SK-N-MC (cell line): Measurements from ENCODE around the gene SBF2.
A peak's percentile ranks its signal among the peaks of the same experiment; 100 is the strongest.

Experiments used
- DNase-seq: peaks from one replicate; pipeline ENCODE4 v3.0.0-alpha.2; 2011; ENCODE audit warnings: low read depth, low spot score
- H3K27ac ChIP-seq: fragments of 200-600 bp; sonication (generic); 2 replicates; pipeline ENCODE4 v1.5.1; 2016; ENCODE audit warnings: mixed run types
- H3K36me3 ChIP-seq: fragments of 200-600 bp; sonication (generic); 2 replicates; pipeline ENCODE4 v1.6.1; 2017; ENCODE audit warnings: antibody characterized with exemption, low read length, mixed read lengths; ENCODE audit not compliant: insufficient read depth
- H3K4me3 ChIP-seq: fragments of 200-600 bp; sonication (generic); 2 replicates; pipeline ENCODE4 v1.5.1; 2016
- H3K9ac ChIP-seq: fragments of 200-600 bp; sonication (generic); 2 replicates; pipeline ENCODE4 v1.8.0; 2017; ENCODE audit warnings: mixed run types, mixed read lengths; ENCODE audit not compliant: insufficient read length
- H3K9me3 ChIP-seq: fragments of 200-600 bp; sonication (generic); 2 replicates; pipeline ENCODE4 v1.6.1; 2017; ENCODE audit warnings: low read depth, mild to moderate bottlenecking, antibody characterized with exemption, low read length, moderate library complexity, mixed read lengths
- EZH2 ChIP-seq: fragments of 200-600 bp; sonication (generic); IDR thresholded peaks from one replicate; pipeline ENCODE4 v1.6.1; 2017; ENCODE audit warnings: antibody characterized with exemption
- FOXP2 ChIP-seq: optimal IDR thresholded peaks from 2 replicates; pipeline ENCODE3; 2011; ENCODE audit warnings: mild to moderate bottlenecking, moderate library complexity; ENCODE audit not compliant: insufficient read depth; ENCODE audit errors: extremely low read length, control extremely low read depth
- POLR2AphosphoS5 ChIP-seq: IDR thresholded peaks from 2 replicates; pipeline ENCODE4 v1.6.1; 2012; ENCODE audit warnings: mild to moderate bottlenecking, low read depth, low read length, borderline replicate concordance

Gene SBF2

DNA sequence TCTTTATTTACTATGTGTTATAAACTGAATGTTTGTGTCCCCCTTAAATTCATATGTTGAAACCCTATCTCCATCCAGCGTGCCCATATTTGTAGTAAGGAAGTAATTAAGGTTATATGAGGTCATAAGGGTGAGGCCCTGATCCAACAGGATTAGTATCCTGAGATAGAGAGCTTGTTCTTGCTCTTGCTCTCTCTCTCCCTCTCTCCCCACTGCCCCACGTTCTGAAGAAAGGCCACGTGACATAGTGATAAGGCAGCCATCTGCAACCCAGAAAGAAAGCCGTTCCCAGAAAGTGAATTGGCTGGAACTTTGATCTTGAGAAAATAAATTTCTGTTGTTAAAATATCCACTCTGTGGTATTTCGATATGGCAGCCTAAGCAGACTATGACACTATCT is 417.7 kb downstream of the SBF2 start:
- Histone ChIP-seq H3K9ac (no peak overlapping the region), H3K27ac (no peak overlapping the region), H3K36me3 (peaks cover 6% of the 10 kb centered on the region; the same call in 1 of the 2 replicates), H3K9me3 (no peaks in the 10 kb centered on the region), H3K4me3 (no peak overlapping the region)
- TF ChIP-seq POLR2AphosphoS5 (no peak), EZH2 (no peak), FOXP2 (no peak)
- no peak for DNase-seq

DNA sequence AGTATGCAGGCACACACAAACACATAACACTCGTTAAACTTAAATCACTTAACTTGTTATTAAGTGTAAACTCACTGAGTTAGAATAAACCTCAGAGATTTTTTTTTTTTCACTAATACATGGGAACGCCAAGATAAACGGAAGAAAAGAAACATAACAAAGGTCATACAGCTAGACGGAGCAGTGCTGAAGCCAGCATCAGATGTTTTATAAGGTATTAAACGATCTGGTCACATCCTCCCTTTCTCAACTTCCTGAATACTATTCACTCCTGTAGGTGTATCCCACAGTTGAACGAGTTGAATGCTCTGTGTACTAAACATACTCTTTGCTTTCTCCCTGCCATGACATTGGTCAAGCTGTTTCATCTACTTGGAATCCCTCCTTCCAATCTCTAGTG is 418.2 kb downstream of the SBF2 start:
- DNase-seq = no peak
- H3K9me3 ChIP-seq = no peaks in the 10 kb centered on the region
- H3K4me3 ChIP-seq = no peak overlapping the region
- H3K36me3 ChIP-seq = peaks cover 6% of the 10 kb centered on the region; the same call in 1 of the 2 replicates
- TF ChIP-seq POLR2AphosphoS5 = no peak
- TF ChIP-seq FOXP2 = no peak
- no peak for TF ChIP-seq EZH2
- H3K27ac ChIP-seq = no peak overlapping the region
- H3K9ac ChIP-seq = no peak overlapping the region

DNA sequence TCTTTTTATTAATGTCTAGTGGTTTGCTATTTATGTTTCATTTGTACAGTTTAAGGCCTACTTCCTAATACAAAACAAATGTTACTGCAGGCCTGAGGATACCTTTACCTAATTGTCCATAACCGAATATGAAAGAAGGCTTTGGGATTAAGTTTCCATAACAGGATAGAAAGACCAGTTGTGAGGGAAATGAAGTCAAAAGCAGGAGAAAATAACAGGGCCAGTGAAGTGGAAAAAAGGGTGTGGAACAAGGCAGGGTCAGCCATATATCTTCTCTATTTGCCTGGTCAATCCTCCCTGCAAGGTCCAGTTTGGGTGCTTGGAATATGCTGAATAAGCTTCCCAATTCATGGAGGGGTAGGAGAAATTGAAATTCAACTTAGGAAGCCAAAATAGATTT is 418.6 kb downstream of the SBF2 start:
- no peaks in the 10 kb centered on the region for H3K9me3 ChIP-seq
- no peak for TF ChIP-seq FOXP2
- no peak for TF ChIP-seq EZH2
- no peak for TF ChIP-seq POLR2AphosphoS5
- peaks cover 6% of the 10 kb centered on the region; the same call in 1 of the 2 replicates for H3K36me3 ChIP-seq
- H3K4me3 ChIP-seq = no peak overlapping the region
- no peak for DNase-seq
- H3K27ac ChIP-seq = no peak overlapping the region
- H3K9ac ChIP-seq = no peak overlapping the region

DNA sequence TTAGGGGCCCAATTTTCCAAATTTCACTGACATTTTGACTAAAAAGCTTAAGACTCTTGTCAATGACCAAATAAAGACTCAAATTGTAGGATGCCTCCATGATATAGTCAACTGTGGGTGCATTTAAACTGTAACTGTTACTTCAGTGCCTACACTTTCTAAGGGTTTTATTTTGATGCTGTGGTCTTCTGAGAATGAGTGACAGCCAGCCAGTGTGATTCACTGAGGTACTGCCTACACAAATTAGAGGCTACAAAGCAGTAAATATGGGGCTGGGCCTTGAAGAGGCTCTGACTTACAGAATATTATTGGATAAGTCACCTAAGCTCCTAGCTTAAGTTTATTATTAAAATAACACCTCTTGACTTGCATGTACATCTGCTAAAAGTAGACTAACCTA is 419.6 kb downstream of the SBF2 start:
- Histone ChIP-seq H3K36me3 (peaks cover 6% of the 10 kb centered on the region; the same call in 1 of the 2 replicates), H3K27ac (no peak overlapping the region), H3K9me3 (no peaks in the 10 kb centered on the region), H3K4me3 (no peak overlapping the region), H3K9ac (no peak overlapping the region)
- no peak for DNase-seq
- TF ChIP-seq FOXP2 (no peak), EZH2 (no peak), POLR2AphosphoS5 (no peak)

DNA sequence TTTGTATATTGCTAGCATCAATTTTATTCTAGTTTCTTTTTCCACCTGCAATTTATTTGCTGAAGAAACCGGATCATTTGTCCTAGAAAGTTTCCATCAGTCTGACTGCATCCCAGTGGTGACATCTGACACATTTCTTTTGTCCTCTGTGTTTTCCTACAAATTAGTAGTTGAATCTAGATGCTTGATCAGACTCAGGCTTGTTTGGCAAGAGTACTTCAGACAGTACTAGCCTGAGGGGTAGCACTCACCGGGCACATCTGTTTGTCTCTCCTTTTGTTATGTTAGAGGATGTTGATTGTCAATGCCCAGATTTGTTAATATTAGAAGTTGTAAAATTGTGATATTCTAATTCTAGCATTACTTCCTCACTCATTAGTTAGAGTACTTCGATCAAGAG is 425.4 kb downstream of the SBF2 start:
- Histone ChIP-seq H3K4me3 (no peak overlapping the region), H3K36me3 (peaks cover 6% of the 10 kb centered on the region; the same call in 1 of the 2 replicates), H3K9me3 (peaks cover 5% of the 10 kb centered on the region; the same call in 1 of the 2 replicates), H3K27ac (no peak overlapping the region), H3K9ac (no peak overlapping the region)
- no peak for DNase-seq
- TF ChIP-seq FOXP2 (no peak), POLR2AphosphoS5 (no peak), EZH2 (no peak)

DNA sequence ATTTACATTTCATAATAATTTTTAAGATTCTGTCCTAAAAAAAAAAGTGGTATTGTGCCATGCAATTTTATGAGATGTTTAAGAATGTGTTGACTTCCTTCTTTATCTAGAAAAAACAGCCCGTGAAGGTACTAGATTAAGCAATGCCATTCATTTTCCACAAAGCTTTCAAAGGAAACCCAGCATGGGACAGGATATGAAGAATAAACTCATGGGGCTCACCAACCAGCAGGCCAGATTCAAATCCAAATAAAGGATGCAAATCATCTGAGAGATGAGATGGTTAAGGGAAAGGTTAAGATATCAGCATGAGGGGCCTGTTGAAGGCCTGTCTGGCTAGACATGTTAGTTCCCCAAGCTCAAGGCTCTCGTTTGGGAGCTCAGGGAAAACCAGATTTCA is 431.0 kb downstream of the SBF2 start:
- TF ChIP-seq FOXP2 (no peak), EZH2 (no peak), POLR2AphosphoS5 (no peak; the same call in 1 of the 2 replicates)
- H3K4me3 ChIP-seq = no peak overlapping the region
- DNase-seq = peak; percentile 92
- peaks cover 5% of the 10 kb centered on the region; the same call in 1 of the 2 replicates for H3K9me3 ChIP-seq
- H3K9ac ChIP-seq = no peak overlapping the region
- H3K36me3 ChIP-seq = no peaks in the 10 kb centered on the region
- peak overlapping the region; percentile 42; the same call in 1 of the 2 replicates for H3K27ac ChIP-seq

DNA sequence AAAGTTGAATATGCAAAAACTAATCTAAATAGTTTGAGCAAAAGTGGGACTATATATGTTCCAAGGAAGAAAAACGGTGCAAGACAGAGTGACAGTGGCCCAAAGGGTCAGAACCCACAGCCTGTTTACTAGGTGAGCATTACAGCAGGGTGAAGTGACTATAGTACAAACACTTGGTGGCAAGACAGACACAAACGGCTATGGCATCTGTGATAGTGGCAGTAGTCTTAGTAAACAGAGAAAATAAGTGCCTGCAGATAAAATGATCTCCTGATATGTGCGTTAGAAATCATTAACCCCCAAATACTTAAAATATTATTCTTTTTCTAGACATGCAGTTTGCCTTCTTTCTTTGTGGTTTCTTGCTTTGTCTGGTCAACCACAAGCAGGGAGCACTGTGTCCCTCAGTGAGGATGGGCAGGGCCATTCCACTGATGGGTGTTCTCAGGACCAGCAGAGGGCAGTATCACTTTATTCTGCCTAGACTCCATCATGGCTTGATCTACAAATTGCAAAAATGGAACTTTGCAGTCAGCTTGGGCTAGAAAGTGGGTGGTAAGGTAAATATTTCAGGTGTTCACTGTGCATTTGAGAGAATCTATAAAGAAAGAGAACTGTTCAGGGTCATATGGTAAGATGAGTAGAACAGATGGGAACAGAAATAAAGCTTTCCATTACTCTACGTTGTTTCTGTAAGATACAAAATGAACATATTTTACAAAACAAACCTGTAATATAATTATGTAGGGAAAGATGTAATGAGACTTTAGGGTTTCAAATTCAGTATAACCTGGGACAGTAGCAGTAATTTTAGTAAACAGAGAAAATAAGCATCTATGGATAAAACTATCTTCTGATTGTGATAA is 431.9 kb downstream of the SBF2 start:
- no peak overlapping the region for H3K4me3 ChIP-seq
- DNase-seq = no peak
- H3K9ac ChIP-seq = no peak overlapping the region
- H3K36me3 ChIP-seq = no peaks in the 10 kb centered on the region
- no peak for TF ChIP-seq FOXP2
- TF ChIP-seq POLR2AphosphoS5 = no peak
- TF ChIP-seq EZH2 = no peak
- H3K9me3 ChIP-seq = peaks cover 5% of the 10 kb centered on the region; the same call in 1 of the 2 replicates
- no peak overlapping the region for H3K27ac ChIP-seq

DNA sequence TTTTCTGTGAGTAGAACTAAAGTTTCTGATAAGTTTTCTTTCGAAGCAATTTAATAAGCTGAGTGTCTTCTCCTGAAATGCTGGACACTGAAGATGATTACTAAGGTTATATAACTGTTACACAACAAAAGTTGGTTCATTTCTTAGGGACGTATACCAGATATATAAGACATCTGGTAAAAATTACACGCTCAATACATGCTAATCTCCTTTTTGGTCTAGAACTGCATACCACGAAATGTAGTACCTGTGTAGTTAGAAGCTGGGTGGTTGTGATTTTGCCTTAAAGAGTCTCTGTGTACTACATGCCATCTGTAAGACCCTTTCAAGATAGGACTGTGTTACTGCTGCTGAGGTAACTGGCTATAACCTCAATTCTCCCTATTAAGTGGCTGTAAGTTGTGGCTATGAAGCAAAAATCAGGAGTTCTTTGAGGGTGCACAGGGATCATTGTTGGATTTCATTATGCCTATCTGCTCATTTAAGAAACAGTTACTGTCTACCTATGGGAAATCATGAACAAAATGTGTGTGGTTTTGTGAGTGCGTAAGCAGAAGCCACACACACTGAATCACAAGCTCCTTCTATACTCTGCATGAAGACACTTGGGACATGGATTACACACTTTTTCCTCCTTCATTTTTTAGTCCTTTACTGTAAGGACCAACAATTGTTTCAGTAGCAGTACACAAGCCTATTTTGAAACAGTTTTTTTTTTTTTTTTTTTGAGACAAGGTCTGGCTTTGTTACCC is 434.3 kb downstream of the SBF2 start:
- TF ChIP-seq FOXP2 (no peak), POLR2AphosphoS5 (no peak), EZH2 (no peak)
- no peak overlapping the region for H3K27ac ChIP-seq
- H3K36me3 ChIP-seq = peaks cover 12% of the 10 kb centered on the region; the same call in 1 of the 2 replicates
- no peaks in the 10 kb centered on the region for H3K9me3 ChIP-seq
- H3K4me3 ChIP-seq = peak overlapping the region; percentile 7
- no peak overlapping the region for H3K9ac ChIP-seq
- DNase-seq = no peak
